ENCODE results near the gene AKAP10. TPM values are rescaled to one million over a fixed set of nuclear protein-coding genes. Genes with fewer than 3 reads are reported as not detected.

Gene AKAP10
- total and polyA plus RNA-seq, 2 of the 8 experiments (the other 6 are each of a cell fraction or from before 2014, with no cell fraction given): 13.3 to 27.0 TPM

GRCh38 chr17:19935169-19935568, 42.5 kb downstream of the AKAP10 start:
- Histone ChIP-seq H3K56ac (replicated peaks; ENCODE audit: insufficient read length, low read depth, low read length) (no peak overlapping the region), H3K79me1 (ENCODE audit: low read depth, low read length) (no peaks in the 10 kb centered on the region), H2BK20ac (ENCODE audit: low read length) (no peak overlapping the region), H3K27me3 (replicated peaks in 1 of 4; ENCODE audit: control insufficient read depth in 3 of 4, extremely low read depth in 1 of 4, insufficient read depth in 3 of 4, low read length in 3 of 4) (no peaks in the 10 kb centered on the region), H2AK5ac (ENCODE audit: low read depth, low read length) (no peak overlapping the region), H3K18ac (ENCODE audit: extremely low read depth, low read length) (no peak overlapping the region), H3K4me2 (ENCODE audit: insufficient read depth in 1 of 2, low read depth in 2 of 2, low read length in 2 of 2) (no peak overlapping the region), H3K4ac (replicated peaks; ENCODE audit: insufficient read length, low read depth, low read length) (no peak overlapping the region), H4K8ac (ENCODE audit: extremely low read depth, insufficient read depth, low read length) (no peak overlapping the region), H3K4me1 (replicated peaks in 1 of 4; ENCODE audit: control insufficient read depth in 3 of 4, insufficient read depth in 4 of 4, low read length in 3 of 4) (no peaks in the 10 kb centered on the region), H3K9ac (replicated peaks in 1 of 4; ENCODE audit: extremely low read depth in 1 of 4, low read depth in 3 of 4, low read length in 3 of 4) (no peak overlapping the region), H3K23ac (ENCODE audit: insufficient read length) (no peak overlapping the region), H3K79me2 (ENCODE audit: control insufficient read depth in 1 of 2, insufficient read depth in 2 of 2, low read length in 2 of 2) (peaks cover 0 to 1% of the 10 kb centered on the region in 2 experiments; a peak in 1 of 4 replicates), H4K91ac (replicated peaks; ENCODE audit: insufficient read length, low read length) (no peak overlapping the region), H2BK15ac (ENCODE audit: low read length) (no peak overlapping the region), H3K27ac (ENCODE audit: low read depth, low read length) (no peak overlapping the region), H3K4me3 (ENCODE audit: extremely low read depth in 1 of 4, insufficient read depth in 2 of 4, low read depth in 3 of 4, low read length in 4 of 4) (no peak overlapping the region), H4K20me1 (replicated peaks in 1 of 2; ENCODE audit: control insufficient read depth in 1 of 2, insufficient read depth in 2 of 2, low read length in 2 of 2) (peaks cover 0 to 2% of the 10 kb centered on the region in 2 experiments), H2BK12ac (ENCODE audit: low read depth, low read length) (no peak overlapping the region), H4K5ac (ENCODE audit: insufficient read length, low read depth, low read length) (no peak overlapping the region), H3K14ac (ENCODE audit: insufficient read length) (no peak overlapping the region), H2BK120ac (replicated peaks; ENCODE audit: low read depth, low read length) (no peak overlapping the region), H3K9me3 (ENCODE audit: insufficient read depth in 2 of 2, low read depth in 1 of 2, low read length in 1 of 2) (no peaks in the 10 kb centered on the region), H2BK5ac (ENCODE audit: low read depth, low read length) (no peak overlapping the region), H3K36me3 (ENCODE audit: control insufficient read depth in 2 of 4, insufficient read depth in 4 of 4, low read length in 3 of 4) (peaks cover 7 to 78% (median 44%) of the 10 kb centered on the region in 4 experiments), H3K23me2 (ENCODE audit: low read depth, low read length) (no peaks in the 10 kb centered on the region), H2AFZ (ENCODE audit: low read length) (no peak overlapping the region)
- no peak for TF ChIP-seq ZNF274 (IDR thresholded peaks at IDR 0.05; ENCODE audit: borderline replicate concordance, extremely low read depth, low read length)
- TF ChIP-seq HDAC6 (IDR thresholded peaks at IDR 0.05; ENCODE audit: low read depth, low read length): no peak
- no peak for TF ChIP-seq CHD2 (IDR thresholded peaks at IDR 0.05; ENCODE audit: low read length)
- CTCF ChIA-PET (ENCODE audit: partially characterized antibody): interaction anchor here (0.6 to 1.0 kb wide), 2 partner anchors 18 to 157 kb away, joined by 3 read pairs; no protein-coding TSS in a partner anchor
- WGBS, 2 experiments (ENCODE audit: extremely low coverage in 1 of 2, insufficient coverage in 1 of 2, insufficient read length in 1 of 2, insufficient replicate concordance in 2 of 2, low coverage in 1 of 2, low lambda C conversion rate in 2 of 2, missing lambda C conversion rate in 1 of 2): 95% methylated on average over 2 of the region's 2 CpGs; no CpG with 5 or more reads in 1 of the 2 experiments
- no peak for DNase-seq (ENCODE audit: low read depth in 1 of 2, low spot score in 2 of 2)
- FAIRE-seq: no peak
- POLR2A ChIA-PET (ENCODE audit: partially characterized antibody): interaction anchor here (0.7 to 1.7 kb wide), 2 partner anchors 8 to 172 kb away, joined by 3 to 4 read pairs; no protein-coding TSS in a partner anchor

All from H1 (cell line).